Kidney (tissue), 14 donors: ENCODE measurements around the gene UTP4. TPM values are rescaled to one million over a fixed set of nuclear protein-coding genes. Genes with fewer than 3 reads are reported as not detected.

Experiments used
- DNase-seq, 5 donors: peaks; one replicate each; pipeline ENCODE4 v3.0.0-alpha.2; 2013 to 2020
- FAIRE-seq: peaks from 2 replicates; lab custom pipeline; 2012; peaks lifted over from hg19 to GRCh38; lab: Jason Lieb, UNC
- H3K27ac ChIP-seq, 2 donors: one replicate each; pipeline ENCODE4 v1.7.0; 2013; ENCODE audit warnings: low read depth in 2 of 2, low read length in 2 of 2, inconsistent platforms in 1 of 2
- H3K27me3 ChIP-seq: one replicate; pipeline ENCODE4 v1.7.1; 2013; ENCODE audit warnings: low read length, inconsistent platforms; ENCODE audit not compliant: control insufficient read depth, insufficient read depth
- H3K36me3 ChIP-seq, 3 donors: one replicate each; pipeline versions ENCODE4 v1.7.0 to v1.7.1; 2013; ENCODE audit warnings: low read length in 3 of 3, control low read depth in 1 of 3, inconsistent platforms in 1 of 3; ENCODE audit not compliant: insufficient read depth in 3 of 3, control insufficient read depth in 2 of 3
- H3K4me1 ChIP-seq, 3 donors: one replicate each; pipeline versions ENCODE4 v1.7.0 to v1.7.1; 2013; ENCODE audit warnings: low read length in 3 of 3, inconsistent platforms in 1 of 3, low read depth in 1 of 3; ENCODE audit not compliant: control insufficient read depth in 2 of 3, insufficient read depth in 2 of 3
- H3K4me3 ChIP-seq, 3 donors: one replicate each; pipeline versions ENCODE4 v1.7.0 to v1.8.1; 2013; ENCODE audit warnings: low read length in 3 of 3, control low read depth in 1 of 3, inconsistent platforms in 1 of 3
- H3K9ac ChIP-seq, 3 donors: one replicate each; pipeline versions ENCODE4 v1.7.0 to v1.7.1; 2013; ENCODE audit warnings: low read length in 3 of 3, control low read depth in 1 of 3, inconsistent platforms in 1 of 3
- H3K9me3 ChIP-seq, 3 donors: one replicate each; pipeline versions ENCODE4 v1.7.0 to v1.7.1; 2013; ENCODE audit warnings: low read length in 3 of 3, control low read depth in 1 of 3, inconsistent platforms in 1 of 3; ENCODE audit not compliant: control insufficient read depth in 2 of 3, insufficient read depth in 1 of 3
- CTCF ChIP-seq: IDR thresholded peaks from 3 replicates; pipeline ENCODE4 v1.5.1; 2012; ENCODE audit warnings: mild to moderate bottlenecking, moderate library complexity, borderline replicate concordance; ENCODE audit not compliant: insufficient read depth; ENCODE audit errors: extremely low read depth
- intact Hi-C: fragments of 100-400 bp; cut with DNase I; formaldehyde crosslinking; loops from one replicate; pipeline ENCODE4 v1.11.1; 2022
- polyA plus RNA-seq: library from polyadenylated mRNA; stranded (reverse); fragments of 350-450 nt; fragmentation: Illumina TruSeq; extraction: RNeasy Lipid Tissue Mini Kit (QIAGEN cat#74804); gene quantifications from one replicate; pipeline ENCODE4 v1.2.3, GENCODE V29; 2014; ENCODE audit warnings: low read depth, low replicate concordance; ENCODE audit not compliant: insufficient read depth
- total RNA-seq: library from RNA; stranded (reverse); fragmentation: NEBNext Ultra II Directional; extraction: Animal tissue kit (Norgen Biotek cat#: 25700); gene quantifications from one replicate; pipeline ENCODE4 v1.2.1, GENCODE V29; 2021
- donor health status: control.
- donor health status: control.
- donor health status: control.
- donor health status: control.
- donor health status: control.
- donor health status: DM: yes; HTN: yes; CAD: no.
- donor health status: Normal renal cell carcinoma (clear cell type).

UTP4 gene
- total and polyA plus RNA-seq, 2 donors from 2014 or later: 41.7 to 57.2 TPM

- H3K27me3 ChIP-seq: no peaks in the 10 kb centered on the region
- no peak overlapping the region for H3K27ac ChIP-seq
- H3K9me3 ChIP-seq: no peaks in the 10 kb centered on the region
- H3K4me3 ChIP-seq: no peak overlapping the region
- no peaks in the 10 kb centered on the region for H3K36me3 ChIP-seq
- no peak overlapping the region for H3K9ac ChIP-seq
- no peak for TF ChIP-seq CTCF
- intact Hi-C loops: no loop called here
- FAIRE-seq (no peak), DNase-seq (no peak)
- peaks cover 0 to 5% (median 0%) of the 10 kb centered on the region in 3 donors for H3K4me1 ChIP-seq
Observed at GRCh38 chr16:69095193-69095592, 37.3 kb upstream of the UTP4 start.

- Histone ChIP-seq H3K9ac (peak overlapping the region in 1 of 3 donors; percentile 46), H3K36me3 (no peaks in the 10 kb centered on the region), H3K4me3 (peak overlapping the region in 1 of 3 donors; percentile 38), H3K4me1 (peaks cover 0 to 11% (median 9%) of the 10 kb centered on the region in 3 donors), H3K27me3 (no peaks in the 10 kb centered on the region), H3K27ac (peak overlapping the region; percentile 35 to 81), H3K9me3 (no peaks in the 10 kb centered on the region)
- intact Hi-C loops: no loop called here
- no peak for TF ChIP-seq CTCF
- DNase-seq (peak in 4 of 5 donors; percentile 59 to 81 (median 68)), FAIRE-seq (no peak)
Observed at GRCh38 chr16:69100071-69100691, 32.3 kb upstream of the UTP4 start.

DNA sequence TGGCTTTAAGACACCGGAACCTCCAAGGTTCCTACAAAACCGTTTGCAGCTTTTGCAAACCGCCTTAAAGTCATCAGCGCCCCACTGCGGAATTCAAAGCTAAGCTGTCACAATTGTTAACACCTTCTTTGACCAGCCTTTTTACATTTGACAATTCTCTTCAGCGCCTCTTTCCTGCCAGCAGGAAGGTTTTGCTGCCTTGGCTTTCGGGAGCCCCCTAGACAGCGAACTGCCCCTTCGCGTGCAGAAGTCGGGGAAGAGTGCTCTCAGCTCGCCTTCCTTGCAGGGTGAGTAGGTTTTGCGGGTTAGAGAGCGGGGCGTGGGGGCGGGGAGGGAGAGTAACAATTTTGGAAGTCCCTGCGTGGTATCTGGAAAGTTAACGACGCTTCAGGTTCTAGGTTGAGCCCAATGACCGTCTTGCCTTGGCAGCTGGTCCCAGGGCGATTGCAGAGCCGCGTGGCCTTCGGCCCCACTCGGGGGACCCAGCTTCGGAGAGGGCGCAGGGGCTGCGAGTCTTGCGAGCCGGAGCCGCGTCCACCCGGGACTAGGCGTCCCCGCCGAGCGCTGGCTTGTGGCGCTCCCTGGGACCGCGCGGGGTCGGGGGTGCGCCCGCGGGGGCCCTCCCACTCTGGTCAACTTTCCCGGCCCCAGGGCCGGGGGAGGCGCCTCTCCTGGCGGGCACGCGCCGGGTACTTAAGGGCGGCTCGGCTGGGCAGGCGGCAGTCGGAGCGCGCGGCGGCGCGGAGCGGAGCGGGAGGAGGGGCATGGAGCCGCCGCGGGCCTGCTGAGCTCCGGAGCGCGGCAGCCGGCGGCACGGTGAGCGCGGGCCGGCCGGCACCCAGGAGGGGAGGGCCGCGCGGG, 26.7 kb upstream of the UTP4 start, which contains the start of gene HAS3:
HAS3 (plus strand) TSS at position 153 of the 861 bp plus-strand sequence. CDS start 3,743 bp downstream, outside the sequence.
- no peak for FAIRE-seq
- no peak within 1 kb of the TSS for H3K9ac ChIP-seq
- intact Hi-C loops: no loop called here

More for the DNA sequence above, 26.7 kb upstream of the UTP4 start, which contains the start of gene HAS3:
- H3K4me1 ChIP-seq: peaks cover 0 to 23% (median 3%) of the 10 kb centered on the region in 3 donors
- peak within 1 kb of the TSS; percentile 9 to 57 (median 51) for H3K4me3 ChIP-seq
- H3K27ac ChIP-seq: peak within 1 kb of the TSS in 1 of 2 donors; percentile 49
- no peaks in the 10 kb centered on the region for H3K27me3 ChIP-seq
- TF ChIP-seq CTCF: peak; percentile 24
- DNase-seq: peak; percentile 70 to 88 (median 81)
- no peaks in the 10 kb centered on the region for H3K9me3 ChIP-seq
- peaks cover 0 to 2% (median 0%) of the 10 kb centered on the region in 3 donors for H3K36me3 ChIP-seq
